Measurements from ENCODE around the gene PTRH1. TPM values are rescaled to one million over a fixed set of nuclear protein-coding genes. Genes with fewer than 3 reads are reported as not detected.

Gene PTRH1
- total and polyA plus RNA-seq, 2 of the 13 experiments (the other 11 are each of a cell fraction or from before 2014, with no cell fraction given) = 4.0 to 10.4 TPM

- TF ChIP-seq MAFF (IDR thresholded peaks at IDR 0.05; ENCODE audit: low read depth, low read length) (no peak), NFAT5 (CRISPR knock-in tag; IDR thresholded peaks at IDR 0.05) (no peak), TAF1 (CRISPR knock-in tag; IDR thresholded peaks at IDR 0.05) (no peak; the same call in 1 of the 2 replicates), RARG (CRISPR knock-in tag; IDR thresholded peaks at IDR 0.05; ENCODE audit: low read depth) (no peak), TEAD2 (CRISPR knock-in tag; IDR thresholded peaks at IDR 0.05) (no peak), NCOA2 (CRISPR knock-in tag; IDR thresholded peaks at IDR 0.05) (no peak), KAT7 (CRISPR knock-in tag; IDR thresholded peaks at IDR 0.05; ENCODE audit: borderline replicate concordance) (no peak; the same call in 1 of the 2 replicates), ZMYM2 (CRISPR knock-in tag; IDR thresholded peaks at IDR 0.05) (no peak), ZFP36L2 (CRISPR knock-in tag; IDR thresholded peaks at IDR 0.05) (no peak), ARID5B (CRISPR knock-in tag; IDR thresholded peaks at IDR 0.05) (0 out of 2 replicates have a peak, but pooled peaks have one; percentile 18), AHR (CRISPR knock-in tag; IDR thresholded peaks at IDR 0.05) (no peak), GZF1 (CRISPR knock-in tag; IDR thresholded peaks at IDR 0.05) (no peak), SYNCRIP (IDR thresholded peaks at IDR 0.05; ENCODE audit: insufficient read depth, low read depth, low read length) (no peak), ZNF678 (CRISPR knock-in tag; IDR thresholded peaks at IDR 0.05) (no peak), MXD4 (CRISPR knock-in tag; IDR thresholded peaks at IDR 0.05) (peak; percentile 60; the same call in 1 of the 2 replicates), MAF1 (CRISPR knock-in tag; IDR thresholded peaks at IDR 0.05; ENCODE audit: borderline replicate concordance) (no peak), ZNF614 (CRISPR knock-in tag; IDR thresholded peaks at IDR 0.05; ENCODE audit: borderline replicate concordance) (no peak)
- TF ChIP-seq, protein P1, sequence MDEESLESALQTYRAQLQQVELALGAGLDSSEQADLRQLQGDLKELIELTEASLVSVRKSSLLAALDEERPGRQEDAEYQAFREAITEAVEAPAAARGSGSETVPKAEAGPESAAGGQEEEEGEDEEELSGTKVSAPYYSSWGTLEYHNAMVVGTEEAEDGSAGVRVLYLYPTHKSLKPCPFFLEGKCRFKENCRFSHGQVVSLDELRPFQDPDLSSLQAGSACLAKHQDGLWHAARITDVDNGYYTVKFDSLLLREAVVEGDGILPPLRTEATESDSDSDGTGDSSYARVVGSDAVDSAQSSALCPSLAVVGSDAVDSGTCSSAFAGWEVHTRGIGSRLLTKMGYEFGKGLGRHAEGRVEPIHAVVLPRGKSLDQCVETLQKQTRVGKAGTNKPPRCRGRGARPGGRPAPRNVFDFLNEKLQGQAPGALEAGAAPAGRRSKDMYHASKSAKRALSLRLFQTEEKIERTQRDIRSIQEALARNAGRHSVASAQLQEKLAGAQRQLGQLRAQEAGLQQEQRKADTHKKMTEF (CRISPR knock-in tag; IDR thresholded peaks at IDR 0.05) = peak; percentile 37; the same call in 1 of the 2 replicates
- TF ChIP-seq, protein P2, sequence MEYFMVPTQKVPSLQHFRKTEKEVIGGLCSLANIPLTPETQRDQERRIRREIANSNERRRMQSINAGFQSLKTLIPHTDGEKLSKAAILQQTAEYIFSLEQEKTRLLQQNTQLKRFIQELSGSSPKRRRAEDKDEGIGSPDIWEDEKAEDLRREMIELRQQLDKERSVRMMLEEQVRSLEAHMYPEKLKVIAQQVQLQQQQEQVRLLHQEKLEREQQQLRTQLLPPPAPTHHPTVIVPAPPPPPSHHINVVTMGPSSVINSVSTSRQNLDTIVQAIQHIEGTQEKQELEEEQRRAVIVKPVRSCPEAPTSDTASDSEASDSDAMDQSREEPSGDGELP (IDR thresholded peaks at IDR 0.05; ENCODE audit: borderline replicate concordance, low read depth) = no peak
Measured at GRCh38 chr9:127715470-127716337, at the start of gene PTRH1, which contains the start of gene TTC16 (continued).
